Panc1 (cell line): ENCODE results near the gene SLC39A7. TPM values are rescaled to one million over a fixed set of nuclear protein-coding genes. Genes with fewer than 3 reads are reported as not detected.
"Not testable (repeated sequence)": the region's sequence is repeated elsewhere in the genome, so short reads cannot be mapped to it uniquely, and the experiment has no call there.

Source experiments
- ATAC-seq: fragments of 200-7000 bp; cut with Tn5 transposase; 2 replicates; pipeline ENCODE4 v1.9.1; 2020; ENCODE audit warnings: mild to moderate bottlenecking, moderate library complexity
- BruUV-seq: library from RNA; stranded (reverse); fragments of 400-500 nt; replicated peaks from 2 replicates; lab custom pipeline; 2021; lab: Mats Ljungman, UMichigan
- CTCF ChIA-PET: fragments of 300-600 bp; sonication (Branson Sonifier 250); formaldehyde crosslinking; loops from one replicate; lab custom pipeline; 2022; ENCODE audit warnings: antibody characterized with exemption; lab: Charles Lee
- POLR2A ChIA-PET: fragments of 300-600 bp; sonication (Branson Sonifier 250); formaldehyde crosslinking; loops from one replicate; lab custom pipeline; 2022; ENCODE audit warnings: antibody characterized with exemption; lab: Charles Lee
- DNase-seq: peaks from one replicate; pipeline ENCODE4 v3.0.0-alpha.2; 2010; ENCODE audit warnings: low read depth, low spot score
- H3K27ac ChIP-seq: 2 replicates; pipeline ENCODE4 v1.5.1; 2011; ENCODE audit warnings: mild to moderate bottlenecking, low read length, inconsistent platforms
- H3K27me3 ChIP-seq: fragments of 200-500 bp; sonication (Bioruptor generic); 2 replicates; pipeline ENCODE4 v1.6.0; 2014; ENCODE audit warnings: low read length, inconsistent platforms; ENCODE audit not compliant: control insufficient read depth, insufficient read depth
- H3K36me3 ChIP-seq: fragments of 200-500 bp; sonication (Bioruptor generic); 2 replicates; pipeline ENCODE4 v1.5.1; 2014; ENCODE audit warnings: inconsistent platforms, mild to moderate bottlenecking, low read length, moderate library complexity; ENCODE audit not compliant: control insufficient read depth, insufficient read depth
- H3K4me1 ChIP-seq: 2 replicates; pipeline ENCODE4 v1.5.1; 2011; ENCODE audit warnings: inconsistent platforms, mild to moderate bottlenecking, low read length, moderate library complexity; ENCODE audit not compliant: control insufficient read depth, insufficient read depth
- H3K4me3 ChIP-seq, 2 experiments: 2 replicates each; pipeline ENCODE4 v1.5.1; 2011 to 2012; ENCODE audit warnings: low read depth in 2 of 2, low read length in 2 of 2, mild to moderate bottlenecking in 2 of 2, inconsistent platforms in 1 of 2, moderate library complexity in 1 of 2
- H3K9me3 ChIP-seq: fragments of 200-500 bp; sonication (Bioruptor generic); 2 replicates; pipeline ENCODE4 v1.5.1; 2014; ENCODE audit warnings: low read depth, mild to moderate bottlenecking, inconsistent platforms, low read length, moderate library complexity; ENCODE audit not compliant: control insufficient read depth, insufficient read depth
- POLR2AphosphoS5 ChIP-seq: IDR thresholded peaks from 2 replicates; pipeline ENCODE4 v1.6.1; 2012; ENCODE audit warnings: mild to moderate bottlenecking, low read depth, low read length, moderate library complexity
- SIN3A ChIP-seq: IDR thresholded peaks from 2 replicates; pipeline ENCODE4 v1.6.1; 2012; ENCODE audit warnings: low read depth, mild to moderate bottlenecking, low read length, moderate library complexity, borderline replicate concordance; ENCODE audit not compliant: insufficient read depth
- TCF7L2 ChIP-seq: IDR thresholded peaks from 2 replicates; pipeline ENCODE4 v1.6.1; 2011; ENCODE audit warnings: mild to moderate bottlenecking, low read depth, low read length, inconsistent platforms
- in situ Hi-C: cut with HindIII; loops from 2 replicates; pipeline ENCODE4 v1.10.0; 2016; ENCODE audit warnings: low sequenced_read_pairs, low pct_unique_long_range_greater_than_20kb
- intact Hi-C: fragments of 100-400 bp; cut with micrococcal nuclease; formaldehyde crosslinking; loops from one replicate; pipeline ENCODE4 v1.10.0; 2022; ENCODE audit not compliant: unreplicated experiment
- total RNA-seq: library from RNA; stranded (reverse); gene quantifications from one replicate; pipeline ENCODE4 v1.2.1, GENCODE V29; 2021; ENCODE audit not compliant: unreplicated experiment
- TF ChIP-seq, protein P1 (sequence below): fragments of 450-650 bp; IDR thresholded peaks from 2 replicates; pipeline ENCODE4 v1.5.1; 2017; ENCODE audit warnings: mild to moderate bottlenecking
- TF ChIP-seq, protein P2 (sequence below), 2 experiments: IDR thresholded peaks; 2 replicates each; pipeline ENCODE4 v1.6.1; 2011 to 2012; ENCODE audit warnings: low read depth in 2 of 2, control low read depth in 1 of 2, low read length in 1 of 2, mild to moderate bottlenecking in 1 of 2, moderate library complexity in 1 of 2; ENCODE audit not compliant: insufficient read depth in 1 of 2

The SLC39A7 gene
- total RNA-seq, 1 experiment from 2014 or later: 135 TPM

DNA sequence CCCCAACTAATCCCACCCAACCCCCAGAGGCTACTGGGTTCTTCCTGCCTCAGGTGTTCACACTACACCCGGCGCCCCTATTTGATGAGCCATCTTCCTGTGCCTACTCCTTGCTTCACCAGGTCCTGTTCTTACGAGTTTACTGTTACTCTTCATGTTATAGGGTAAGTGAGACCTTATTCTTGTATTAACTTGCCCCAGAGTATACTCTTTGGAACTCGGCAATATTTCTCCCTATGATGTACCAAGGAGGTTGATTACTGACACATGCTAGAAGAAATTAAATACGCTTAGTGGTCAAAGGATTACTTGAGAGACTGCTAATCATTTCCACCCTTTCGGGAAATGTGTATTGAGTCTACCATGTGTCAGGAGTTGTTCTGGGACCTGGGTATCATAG lies 16.6 kb downstream of the SLC39A7 start:
- no peaks in the 10 kb centered on the region for H3K9me3 ChIP-seq
- POLR2A ChIA-PET: no interaction called here
- BruUV-seq: no TSS peak
- H3K4me3 ChIP-seq: no peak overlapping the region
- DNase-seq: no peak
- intact Hi-C loops (no loop called here), in situ Hi-C loops (no loop called here)
- TF ChIP-seq, protein P1, sequence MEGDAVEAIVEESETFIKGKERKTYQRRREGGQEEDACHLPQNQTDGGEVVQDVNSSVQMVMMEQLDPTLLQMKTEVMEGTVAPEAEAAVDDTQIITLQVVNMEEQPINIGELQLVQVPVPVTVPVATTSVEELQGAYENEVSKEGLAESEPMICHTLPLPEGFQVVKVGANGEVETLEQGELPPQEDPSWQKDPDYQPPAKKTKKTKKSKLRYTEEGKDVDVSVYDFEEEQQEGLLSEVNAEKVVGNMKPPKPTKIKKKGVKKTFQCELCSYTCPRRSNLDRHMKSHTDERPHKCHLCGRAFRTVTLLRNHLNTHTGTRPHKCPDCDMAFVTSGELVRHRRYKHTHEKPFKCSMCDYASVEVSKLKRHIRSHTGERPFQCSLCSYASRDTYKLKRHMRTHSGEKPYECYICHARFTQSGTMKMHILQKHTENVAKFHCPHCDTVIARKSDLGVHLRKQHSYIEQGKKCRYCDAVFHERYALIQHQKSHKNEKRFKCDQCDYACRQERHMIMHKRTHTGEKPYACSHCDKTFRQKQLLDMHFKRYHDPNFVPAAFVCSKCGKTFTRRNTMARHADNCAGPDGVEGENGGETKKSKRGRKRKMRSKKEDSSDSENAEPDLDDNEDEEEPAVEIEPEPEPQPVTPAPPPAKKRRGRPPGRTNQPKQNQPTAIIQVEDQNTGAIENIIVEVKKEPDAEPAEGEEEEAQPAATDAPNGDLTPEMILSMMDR: no peak
- no peak for TF ChIP-seq SIN3A
- H3K27me3 ChIP-seq: no peaks in the 10 kb centered on the region
- peaks cover 10% of the 10 kb centered on the region for H3K4me1 ChIP-seq
- no peak for ATAC-seq
- H3K27ac ChIP-seq: no peak overlapping the region
- CTCF ChIA-PET: no interaction called here
- H3K36me3 ChIP-seq: no peaks in the 10 kb centered on the region

DNA sequence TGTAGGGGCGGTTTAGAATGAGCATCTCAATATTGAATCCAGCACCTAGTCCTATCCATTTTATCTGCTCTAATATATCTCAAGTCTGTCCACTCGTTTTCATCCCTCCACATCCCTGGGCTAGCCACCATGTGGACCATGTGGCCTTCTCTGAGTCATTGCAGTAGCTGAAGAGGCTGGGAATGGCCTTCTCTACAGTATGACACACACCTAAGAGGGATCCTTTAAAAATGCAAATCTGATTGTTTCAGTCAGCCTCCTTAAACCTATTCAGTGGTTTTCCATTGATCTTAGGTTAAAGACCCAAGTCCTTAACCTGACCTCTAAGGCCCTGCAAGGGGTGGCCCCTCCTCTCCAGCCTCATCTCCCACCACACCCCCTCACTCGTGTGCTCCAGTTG lies 17.0 kb downstream of the SLC39A7 start:
- TF ChIP-seq SIN3A: no peak
- TF ChIP-seq, protein P1: no peak
- TF ChIP-seq, protein P2, sequence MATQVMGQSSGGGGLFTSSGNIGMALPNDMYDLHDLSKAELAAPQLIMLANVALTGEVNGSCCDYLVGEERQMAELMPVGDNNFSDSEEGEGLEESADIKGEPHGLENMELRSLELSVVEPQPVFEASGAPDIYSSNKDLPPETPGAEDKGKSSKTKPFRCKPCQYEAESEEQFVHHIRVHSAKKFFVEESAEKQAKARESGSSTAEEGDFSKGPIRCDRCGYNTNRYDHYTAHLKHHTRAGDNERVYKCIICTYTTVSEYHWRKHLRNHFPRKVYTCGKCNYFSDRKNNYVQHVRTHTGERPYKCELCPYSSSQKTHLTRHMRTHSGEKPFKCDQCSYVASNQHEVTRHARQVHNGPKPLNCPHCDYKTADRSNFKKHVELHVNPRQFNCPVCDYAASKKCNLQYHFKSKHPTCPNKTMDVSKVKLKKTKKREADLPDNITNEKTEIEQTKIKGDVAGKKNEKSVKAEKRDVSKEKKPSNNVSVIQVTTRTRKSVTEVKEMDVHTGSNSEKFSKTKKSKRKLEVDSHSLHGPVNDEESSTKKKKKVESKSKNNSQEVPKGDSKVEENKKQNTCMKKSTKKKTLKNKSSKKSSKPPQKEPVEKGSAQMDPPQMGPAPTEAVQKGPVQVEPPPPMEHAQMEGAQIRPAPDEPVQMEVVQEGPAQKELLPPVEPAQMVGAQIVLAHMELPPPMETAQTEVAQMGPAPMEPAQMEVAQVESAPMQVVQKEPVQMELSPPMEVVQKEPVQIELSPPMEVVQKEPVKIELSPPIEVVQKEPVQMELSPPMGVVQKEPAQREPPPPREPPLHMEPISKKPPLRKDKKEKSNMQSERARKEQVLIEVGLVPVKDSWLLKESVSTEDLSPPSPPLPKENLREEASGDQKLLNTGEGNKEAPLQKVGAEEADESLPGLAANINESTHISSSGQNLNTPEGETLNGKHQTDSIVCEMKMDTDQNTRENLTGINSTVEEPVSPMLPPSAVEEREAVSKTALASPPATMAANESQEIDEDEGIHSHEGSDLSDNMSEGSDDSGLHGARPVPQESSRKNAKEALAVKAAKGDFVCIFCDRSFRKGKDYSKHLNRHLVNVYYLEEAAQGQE (IDR thresholded peaks at IDR 0.05; ENCODE audit: insufficient read depth in 1 of 2, low read depth in 2 of 2, low read length in 1 of 2): no peak
- no peak for TF ChIP-seq TCF7L2
- no peak for TF ChIP-seq POLR2AphosphoS5
- peaks cover 5% of the 10 kb centered on the region for H3K4me1 ChIP-seq
- CTCF ChIA-PET: no interaction called here
- BruUV-seq: no TSS peak
- no peak for ATAC-seq
- H3K36me3 ChIP-seq: no peaks in the 10 kb centered on the region
- in situ Hi-C loops (no loop called here), intact Hi-C loops (no loop called here)
- 0 out of 2 replicates have a peak, but pooled peaks cover 2% of the 10 kb centered on the region for H3K27me3 ChIP-seq
- no peak for DNase-seq
- no peak overlapping the region for H3K4me3 ChIP-seq
- H3K27ac ChIP-seq: no peak overlapping the region
- POLR2A ChIA-PET: no interaction called here
- no peaks in the 10 kb centered on the region for H3K9me3 ChIP-seq

DNA sequence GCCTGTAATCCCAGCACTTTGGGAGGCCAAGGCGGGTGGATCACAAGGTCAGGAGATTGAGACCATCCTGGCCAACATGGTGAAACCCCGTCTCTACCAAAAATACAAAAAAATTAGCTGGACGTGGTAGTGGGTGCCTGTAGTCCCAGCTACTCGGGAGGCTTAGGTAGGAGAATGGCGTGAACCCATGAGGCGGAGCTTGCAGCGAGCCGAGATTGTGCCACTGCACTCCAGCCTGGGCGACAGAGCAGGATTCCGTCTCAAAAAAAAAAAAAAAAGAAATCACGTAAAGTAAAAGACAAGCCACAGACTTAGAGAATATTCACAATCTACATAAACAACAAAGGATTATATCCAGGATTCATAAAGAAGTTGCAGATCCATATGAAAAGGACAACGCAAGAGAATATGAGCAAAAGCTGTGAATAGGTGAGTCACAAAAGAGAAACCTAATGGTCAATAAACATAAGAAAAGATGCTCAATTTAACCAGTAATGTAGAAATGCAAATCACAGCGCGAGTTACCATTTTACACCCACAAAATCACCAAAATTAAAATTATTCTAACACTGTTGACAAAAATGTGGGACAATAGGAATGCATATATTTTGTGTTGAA lies 25.9 kb downstream of the SLC39A7 start:
- POLR2A ChIA-PET, in situ Hi-C loops, H3K9me3 ChIP-seq, H3K36me3 ChIP-seq, BruUV-seq, H3K4me3 ChIP-seq, ATAC-seq, intact Hi-C loops, H3K27me3 ChIP-seq, CTCF ChIA-PET, DNase-seq, H3K4me1 ChIP-seq, H3K27ac ChIP-seq: not testable (repeated sequence)
